Fibroblast of mammary gland (primary cell): ENCODE data around the gene MAPK8.
A peak's percentile ranks its signal among the peaks of the same experiment; 100 is the strongest.

ENCODE experiments used
- DNase-seq: peaks from one replicate; pipeline ENCODE4 v3.0.0-alpha.2; 2010; ENCODE audit warnings: low read depth
- H3K4me3 ChIP-seq: 2 replicates; pipeline ENCODE4 v1.5.1; 2011; ENCODE audit warnings: low read depth, mild to moderate bottlenecking, low read length, moderate library complexity; ENCODE audit not compliant: control insufficient read depth
- CTCF ChIP-seq: conservative IDR thresholded peaks from 2 replicates; pipeline ENCODE4 v1.5.1; 2011; ENCODE audit warnings: low read depth, low read length, inconsistent platforms; ENCODE audit not compliant: control insufficient read depth, insufficient read depth

MAPK8 gene

GRCh38 chr10:48363617-48364355 is 57.3 kb downstream of the MAPK8 start:
- peak; percentile 82 for DNase-seq
- peak; percentile 81 for TF ChIP-seq CTCF

DNA sequence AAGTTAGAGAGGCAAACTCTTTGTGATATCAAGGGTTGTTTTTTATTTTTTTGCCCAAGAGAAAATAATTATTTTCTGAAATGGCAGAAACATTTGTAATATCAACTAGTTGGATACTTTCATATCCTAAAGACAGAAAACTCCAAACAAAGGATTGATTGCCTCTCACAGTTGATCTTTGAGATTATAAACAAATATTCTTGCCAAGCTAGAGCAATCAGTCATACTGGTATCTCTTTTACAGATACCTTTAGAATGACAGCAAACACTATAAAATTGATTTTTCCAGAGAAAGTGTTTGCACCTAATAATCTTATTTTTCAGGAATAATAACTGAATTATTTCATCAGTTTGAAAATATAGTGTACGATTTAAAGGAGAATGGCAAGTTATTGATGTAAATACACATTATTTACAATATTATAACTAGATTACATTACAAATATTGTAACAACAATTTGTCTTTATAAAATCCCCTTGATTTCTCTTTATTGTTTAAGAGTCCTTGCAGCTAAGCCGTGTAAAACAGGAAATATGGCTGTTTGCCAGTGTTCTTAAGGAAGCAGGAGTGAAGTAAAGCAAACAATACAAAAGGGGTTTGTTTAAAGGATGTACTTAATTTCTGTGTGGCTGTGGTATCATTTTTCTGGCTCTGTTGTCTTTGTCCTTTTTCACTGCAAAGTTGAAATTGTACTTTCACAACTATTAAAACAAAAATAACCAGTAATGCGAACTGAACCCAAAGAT is 58.4 kb downstream of the MAPK8 start:
- no peak for TF ChIP-seq CTCF
- H3K4me3 ChIP-seq, result no peak overlapping the region
- DNase-seq, result peak; percentile 68

More at GRCh38 chr10:48363617-48364355, 57.3 kb downstream of the MAPK8 start:
- H3K4me3 ChIP-seq, result no peak overlapping the region

GRCh38 chr10:48365668-48366067 is 59.2 kb downstream of the MAPK8 start:
- no peak overlapping the region for H3K4me3 ChIP-seq

GRCh38 chr10:48366261-48366660 is 59.8 kb downstream of the MAPK8 start:
- no peak overlapping the region for H3K4me3 ChIP-seq
- no peak for TF ChIP-seq CTCF
- no peak for DNase-seq

More at GRCh38 chr10:48365668-48366067, 59.2 kb downstream of the MAPK8 start:
- no peak for TF ChIP-seq CTCF
- peak; percentile 37 for DNase-seq

DNA sequence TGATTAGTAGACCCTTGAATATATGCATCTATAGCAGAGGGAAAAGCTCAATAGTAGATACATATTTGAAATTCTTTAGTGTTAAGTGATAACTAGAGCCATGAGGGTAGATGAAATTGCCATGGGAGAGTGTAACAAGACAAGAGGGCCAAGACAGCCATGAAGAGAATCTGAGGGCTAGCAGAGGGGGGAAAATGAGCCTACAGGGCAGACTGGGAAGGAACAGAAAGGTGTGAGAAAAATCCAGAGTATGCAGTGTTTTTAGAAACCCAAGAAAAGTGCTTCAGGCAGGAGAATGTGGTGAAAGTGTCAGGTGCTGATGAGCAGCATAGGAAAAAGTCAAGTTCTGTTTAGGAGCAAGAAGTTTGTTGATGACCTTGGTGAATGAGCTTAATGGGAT is 63.0 kb downstream of the MAPK8 start:
- no peak for DNase-seq
- no peak overlapping the region for H3K4me3 ChIP-seq
- TF ChIP-seq CTCF, result no peak

DNA sequence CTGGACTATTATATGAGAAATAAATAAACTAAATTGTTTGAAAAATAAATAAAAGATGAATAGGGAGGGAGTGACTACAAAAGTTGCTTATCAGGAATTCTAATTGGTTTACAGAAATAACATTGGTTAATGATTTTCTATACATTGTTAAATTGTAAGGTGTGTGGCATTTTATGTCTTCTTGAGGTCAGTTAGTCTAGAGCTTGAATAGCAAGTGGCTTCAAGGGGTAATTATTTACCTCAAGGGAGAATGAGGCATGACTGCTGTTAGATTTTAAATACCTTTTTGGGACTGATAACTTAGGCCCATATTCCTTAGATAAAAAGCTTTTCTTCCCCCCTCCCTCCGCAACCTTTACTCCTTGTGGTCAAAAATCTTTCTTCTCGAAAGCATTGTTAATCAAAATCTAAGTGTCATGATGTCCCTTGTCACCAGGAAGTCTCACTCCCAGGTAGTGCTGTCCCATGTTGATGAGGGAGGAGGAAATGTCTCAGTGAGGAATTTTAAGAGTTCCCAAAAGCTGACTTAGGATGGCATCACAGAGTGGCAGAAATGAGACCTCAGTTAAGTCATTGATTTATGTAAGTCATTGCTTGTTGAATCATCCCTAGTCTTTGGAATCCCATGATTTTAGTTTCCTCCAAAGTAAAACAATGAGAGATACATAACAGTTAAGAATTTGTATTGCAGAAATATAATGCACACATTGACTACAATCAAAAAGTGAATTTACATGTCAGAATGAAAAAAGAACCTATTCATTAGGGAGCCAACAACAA is 71.5 kb downstream of the MAPK8 start:
- TF ChIP-seq CTCF, result no peak
- DNase-seq, result peak; percentile 13
- H3K4me3 ChIP-seq, result no peak overlapping the region
